ENCODE data around the gene HSD17B12. TPM values are rescaled to one million over a fixed set of nuclear protein-coding genes. Genes with fewer than 3 reads are reported as not detected.

The HSD17B12 gene
- polyA plus RNA-seq, 3 donors: 13.3 to 35.5 (median 30.4) TPM

GRCh38 chr11:43812471-43812870 is 131.9 kb downstream of the HSD17B12 start:
- intact Hi-C loops (cut with micrococcal nuclease): no loop called here
- Histone ChIP-seq H3K4me2 (replicated peaks; ENCODE audit: extremely low read depth, low read length, poor library complexity, severe bottlenecking) (no peak overlapping the region), H3K27ac (ENCODE audit: low read depth in 1 of 2, low read length in 2 of 2) (no peak overlapping the region), H3K36me3 (replicated peaks in 1 of 2; ENCODE audit: control insufficient read depth in 1 of 2, insufficient read depth in 2 of 2, low read length in 2 of 2) (peaks cover 4 to 16% of the 10 kb centered on the region in 2 donors), H3K9ac (ENCODE audit: insufficient read depth, low read length, poor library complexity, severe bottlenecking) (no peak overlapping the region), H3K4me3 (replicated peaks in 1 of 3; ENCODE audit: low read depth in 2 of 3, low read length in 3 of 3) (no peak overlapping the region), H4K20me1 (ENCODE audit: insufficient read depth, low read length) (no peaks in the 10 kb centered on the region), H3K79me2 (ENCODE audit: insufficient read depth, low read length) (no peaks in the 10 kb centered on the region), H3K27me3 (ENCODE audit: control insufficient read depth in 2 of 2, insufficient read depth in 2 of 2, low read length in 2 of 2) (no peaks in the 10 kb centered on the region), H2AFZ (ENCODE audit: insufficient read depth, low read depth, low read length, poor library complexity, severe bottlenecking) (no peak overlapping the region), H3K9me3 (replicated peaks in 1 of 2; ENCODE audit: control insufficient read depth in 1 of 2, insufficient read depth in 1 of 2, low read length in 2 of 2) (no peaks in the 10 kb centered on the region), H3K4me1 (ENCODE audit: control insufficient read depth in 1 of 2, insufficient read depth in 2 of 2, low read length in 2 of 2) (no peaks in the 10 kb centered on the region)
- Mint-ChIP-seq H3K27ac (no peak overlapping the region), H3K27me3 (ENCODE audit: low read depth in 3 of 3) (no peaks in the 10 kb centered on the region), H3K4me3 (no peak overlapping the region), H3K4me1 (no peaks in the 10 kb centered on the region), H3K36me3 (peaks cover 25 to 28% of the 10 kb centered on the region in 2 donors), H3K9me3 (no peaks in the 10 kb centered on the region)
- DNase-seq: no peak
- TF ChIP-seq CTCF (IDR thresholded peaks at IDR 0.05): no peak

- Histone ChIP-seq H3K4me2 (replicated peaks; ENCODE audit: extremely low read depth, low read length, poor library complexity, severe bottlenecking) (no peak overlapping the region), H3K27ac (ENCODE audit: low read depth in 1 of 2, low read length in 2 of 2) (no peak overlapping the region), H3K4me1 (ENCODE audit: control insufficient read depth in 1 of 2, insufficient read depth in 2 of 2, low read length in 2 of 2) (no peaks in the 10 kb centered on the region), H3K9me3 (replicated peaks in 1 of 2; ENCODE audit: control insufficient read depth in 1 of 2, insufficient read depth in 1 of 2, low read length in 2 of 2) (no peaks in the 10 kb centered on the region), H4K20me1 (ENCODE audit: insufficient read depth, low read length) (no peaks in the 10 kb centered on the region), H3K9ac (ENCODE audit: insufficient read depth, low read length, poor library complexity, severe bottlenecking) (no peak overlapping the region), H2AFZ (ENCODE audit: insufficient read depth, low read depth, low read length, poor library complexity, severe bottlenecking) (no peak overlapping the region), H3K27me3 (ENCODE audit: control insufficient read depth in 2 of 2, insufficient read depth in 2 of 2, low read length in 2 of 2) (no peaks in the 10 kb centered on the region), H3K79me2 (ENCODE audit: insufficient read depth, low read length) (no peaks in the 10 kb centered on the region), H3K4me3 (replicated peaks in 1 of 3; ENCODE audit: low read depth in 2 of 3, low read length in 3 of 3) (no peak overlapping the region), H3K36me3 (replicated peaks in 1 of 2; ENCODE audit: control insufficient read depth in 1 of 2, insufficient read depth in 2 of 2, low read length in 2 of 2) (peaks cover 12 to 40% of the 10 kb centered on the region in 2 donors)
- DNase-seq: no peak
- no peak for TF ChIP-seq CTCF (IDR thresholded peaks at IDR 0.05)
- no CpG with 5 or more reads among the region's 1 CpG for WGBS (ENCODE audit: insufficient coverage)
- no peaks in the 10 kb centered on the region for H3K4me1 Mint-ChIP-seq
- no peaks in the 10 kb centered on the region for H3K27me3 Mint-ChIP-seq (ENCODE audit: low read depth in 3 of 3)
- intact Hi-C loops (cut with micrococcal nuclease): no loop called here
- H3K27ac Mint-ChIP-seq: no peak overlapping the region
- peaks cover 48 to 50% of the 10 kb centered on the region in 2 donors for H3K36me3 Mint-ChIP-seq
- H3K9me3 Mint-ChIP-seq: no peaks in the 10 kb centered on the region
- H3K4me3 Mint-ChIP-seq: no peak overlapping the region
Measured at GRCh38 chr11:43818220-43818619, 137.7 kb downstream of the HSD17B12 start.
